ENCODE data around the gene TRIM71.
"Not testable (repeated sequence)": the region's sequence is repeated elsewhere in the genome, so short reads cannot be mapped to it uniquely, and the experiment has no call there.

The TRIM71 gene

DNA sequence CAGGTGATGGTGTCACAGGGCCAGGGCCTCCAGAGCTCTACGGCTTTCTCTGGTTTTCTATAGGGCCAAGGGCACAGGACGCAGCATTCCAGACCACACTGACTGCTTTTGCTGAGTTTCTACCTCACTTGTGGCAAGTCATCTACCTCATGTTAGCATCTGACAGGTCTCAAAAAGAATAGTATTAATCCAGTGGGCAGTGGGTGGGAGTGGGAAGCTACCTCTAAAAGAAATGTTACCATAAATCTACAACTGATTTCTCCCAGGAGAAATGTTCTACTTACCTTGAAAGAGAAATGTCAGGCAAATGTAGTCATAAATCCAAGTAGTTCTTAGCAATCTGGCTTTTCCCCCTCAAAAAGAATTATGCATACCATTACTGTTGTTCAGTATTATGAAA is 77.9 kb downstream of the TRIM71 start:
- no peak for DNase-seq

DNA sequence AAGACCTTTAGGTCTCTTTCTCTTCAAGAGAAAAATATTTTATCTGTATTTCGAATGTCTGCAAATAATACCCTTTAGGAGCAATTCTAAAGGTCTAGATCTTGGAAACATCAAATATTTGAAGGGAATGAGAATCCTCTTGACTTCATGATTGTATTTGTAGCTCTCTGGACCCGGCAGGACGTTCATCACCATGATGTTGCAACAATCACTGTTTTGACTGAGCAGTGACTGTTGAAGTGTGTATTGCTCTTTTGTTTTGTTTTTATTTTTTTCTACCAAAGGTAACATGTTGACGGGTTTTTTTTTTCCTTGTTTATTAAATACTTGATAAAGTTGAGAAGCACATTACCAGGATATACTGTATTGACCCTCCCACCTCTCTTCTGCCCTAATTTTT is 78.3 kb downstream of the TRIM71 start:
- no peak for DNase-seq

DNA sequence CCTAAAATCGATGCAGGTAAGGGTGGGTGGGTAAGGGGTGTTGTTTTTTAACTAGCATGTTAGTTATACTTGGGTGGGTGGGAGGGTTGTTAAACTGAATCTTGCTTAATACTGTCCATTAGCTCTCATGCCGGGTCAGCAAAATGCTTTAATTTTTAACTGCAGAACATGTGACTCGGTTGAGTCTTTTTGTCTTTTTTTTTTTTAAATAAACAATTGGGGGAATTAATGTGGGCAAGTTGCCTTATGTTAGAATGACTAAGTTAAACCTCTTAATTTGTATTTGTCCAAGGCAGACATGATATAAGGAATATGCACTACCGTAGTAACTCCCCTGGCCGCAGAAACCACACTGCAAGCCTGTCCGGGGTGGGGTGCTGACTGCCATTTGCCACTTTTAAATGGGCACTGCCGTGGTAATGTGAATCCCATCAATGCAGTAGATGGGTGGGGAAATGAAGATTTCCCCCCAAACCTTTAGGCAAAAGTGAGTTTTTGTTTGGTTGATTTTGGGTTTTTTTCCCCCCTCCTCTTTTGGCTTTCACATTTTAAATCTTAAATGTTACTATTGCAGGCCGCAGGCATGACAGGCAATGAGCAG is 79.3 kb downstream of the TRIM71 start:
- DNase-seq: no peak

DNA sequence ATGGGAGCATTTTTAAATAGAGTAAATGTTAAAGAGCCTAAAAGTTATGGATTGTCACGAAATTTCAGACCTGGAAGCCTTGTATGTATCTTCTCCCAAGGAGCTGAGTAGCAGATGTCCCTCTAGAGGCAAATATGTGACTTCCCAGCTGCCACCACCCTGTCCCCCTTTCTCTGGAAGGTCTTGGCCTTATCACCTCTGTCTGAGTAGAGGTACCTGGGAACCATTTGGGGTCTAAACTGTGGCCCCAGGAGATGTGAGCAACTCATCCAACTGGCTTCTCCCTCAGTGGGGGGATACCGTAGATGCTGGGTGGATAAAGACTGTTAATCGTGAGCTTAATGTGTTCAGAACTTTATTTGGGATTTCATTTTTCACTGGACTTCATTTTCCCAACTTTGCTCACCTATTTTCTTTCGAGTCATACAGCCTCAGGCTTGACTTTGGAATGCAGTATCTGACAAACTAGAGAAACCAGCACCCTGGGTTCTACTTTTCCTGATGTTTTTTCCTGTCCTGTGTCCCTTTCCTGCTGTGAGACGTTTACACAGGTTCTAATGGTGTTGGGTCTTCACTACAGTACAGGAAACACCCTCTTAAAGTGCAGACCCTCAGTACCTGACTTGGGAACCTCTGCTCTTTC is 80.3 kb downstream of the TRIM71 start:
- no peak for DNase-seq

DNA sequence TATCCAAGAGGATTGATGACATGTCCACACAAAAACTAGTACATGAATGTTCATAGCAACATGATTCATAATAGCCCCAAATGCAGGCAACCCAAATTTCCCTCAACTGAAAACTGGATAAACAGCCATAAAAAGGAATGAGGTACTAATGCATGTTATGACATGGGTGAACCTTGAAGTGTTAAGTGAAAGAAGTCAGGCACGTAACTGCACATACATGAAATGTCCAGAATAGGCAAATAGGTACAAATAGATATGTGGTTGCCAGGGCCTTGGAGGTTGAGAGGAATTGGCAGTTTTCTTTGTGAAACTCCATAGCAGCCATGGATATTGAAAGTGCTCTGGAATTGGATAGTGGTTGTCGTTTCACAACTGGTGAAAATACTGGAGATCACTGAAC is 81.5 kb downstream of the TRIM71 start:
- DNase-seq: no peak

DNA sequence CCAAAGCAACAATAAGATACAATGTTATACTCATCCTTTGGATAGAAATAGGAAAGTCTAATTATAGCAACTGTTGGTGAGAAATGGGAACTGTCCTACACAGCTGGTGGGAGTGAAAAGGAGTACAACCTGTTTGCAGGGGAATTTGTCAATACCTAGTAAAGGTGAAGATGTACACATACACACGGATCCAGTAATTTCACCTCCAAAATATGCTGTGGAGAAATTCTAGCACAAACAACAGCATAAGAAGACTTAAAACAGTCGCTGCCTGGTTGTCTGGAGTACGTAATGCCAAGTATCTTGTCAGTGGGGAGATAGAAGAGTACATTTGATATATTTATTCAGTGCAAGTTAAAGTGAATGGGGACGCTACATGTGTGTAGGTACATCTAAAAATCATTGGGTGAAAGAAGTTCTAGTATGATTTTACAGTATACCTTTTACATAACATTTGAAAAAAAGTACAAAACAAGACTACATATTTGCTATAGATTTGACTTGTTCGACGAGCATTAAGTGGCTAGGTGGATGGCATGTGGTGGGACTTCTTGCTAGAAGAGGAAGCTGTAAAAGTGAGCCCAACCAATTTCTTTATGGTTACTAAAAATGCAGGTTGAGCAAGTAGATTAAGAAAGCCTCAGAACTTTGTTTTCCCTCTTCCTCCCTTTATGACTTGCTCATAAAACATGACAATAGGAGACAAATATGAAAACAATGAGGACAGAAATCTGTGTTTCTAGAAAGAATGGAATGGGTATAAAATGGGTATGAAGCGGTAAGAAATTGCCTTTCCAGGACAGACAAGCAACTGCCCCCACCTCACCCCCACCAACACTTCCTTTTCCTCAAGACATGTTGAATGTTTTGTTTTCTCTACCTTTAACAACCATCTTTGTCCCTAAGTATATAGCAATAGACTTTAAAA is 83.5 kb downstream of the TRIM71 start:
- no peak for DNase-seq

DNA sequence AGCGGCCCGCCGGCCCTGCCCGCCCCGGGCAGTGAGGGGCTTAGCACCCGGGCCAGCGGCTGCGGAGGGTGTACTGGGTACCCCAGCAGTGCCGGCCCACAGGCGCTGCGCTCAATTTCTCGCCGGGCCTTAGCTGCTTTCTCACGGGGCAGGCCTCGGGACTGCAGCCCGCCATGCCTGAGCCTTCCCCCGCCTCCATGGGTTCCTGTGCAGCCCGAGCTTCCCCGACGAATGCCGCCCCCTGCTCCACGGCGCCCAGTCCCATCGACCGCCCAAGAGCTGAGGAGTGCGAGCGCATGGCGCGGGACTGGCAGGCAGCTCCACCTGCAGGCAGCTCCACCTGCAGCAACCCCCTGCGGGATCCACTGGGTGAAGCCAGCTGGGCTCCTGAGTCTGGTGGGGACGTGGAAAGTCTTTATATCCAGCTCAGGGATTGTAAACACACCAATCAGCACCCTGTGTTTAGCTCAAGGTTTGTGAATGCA is 85.1 kb downstream of the TRIM71 start:
- not testable (repeated sequence) for DNase-seq

DNA sequence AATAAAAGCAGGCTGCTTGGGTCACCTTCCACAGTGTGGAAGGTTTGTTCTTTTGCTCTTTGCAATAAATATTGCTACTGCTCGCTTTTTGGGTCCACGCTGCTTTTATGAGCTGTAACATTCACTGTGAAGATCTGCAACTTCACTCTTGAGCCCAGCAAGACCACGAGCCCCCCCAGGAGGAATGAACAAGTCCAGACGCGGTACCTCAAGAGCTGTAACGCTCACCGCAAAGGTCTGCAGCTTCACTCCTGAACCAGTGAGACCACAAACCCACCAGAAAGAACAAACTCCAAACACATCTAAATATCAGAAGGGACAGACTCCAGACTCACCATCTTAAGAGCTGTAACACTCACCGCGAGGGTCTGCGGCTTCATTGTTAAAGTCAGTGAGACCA is 86.2 kb downstream of the TRIM71 start:
- no peak for DNase-seq

- no peak for DNase-seq
Measured at GRCh38 chr3:32909999-32910398, 92.2 kb downstream of the TRIM71 start.

DNA sequence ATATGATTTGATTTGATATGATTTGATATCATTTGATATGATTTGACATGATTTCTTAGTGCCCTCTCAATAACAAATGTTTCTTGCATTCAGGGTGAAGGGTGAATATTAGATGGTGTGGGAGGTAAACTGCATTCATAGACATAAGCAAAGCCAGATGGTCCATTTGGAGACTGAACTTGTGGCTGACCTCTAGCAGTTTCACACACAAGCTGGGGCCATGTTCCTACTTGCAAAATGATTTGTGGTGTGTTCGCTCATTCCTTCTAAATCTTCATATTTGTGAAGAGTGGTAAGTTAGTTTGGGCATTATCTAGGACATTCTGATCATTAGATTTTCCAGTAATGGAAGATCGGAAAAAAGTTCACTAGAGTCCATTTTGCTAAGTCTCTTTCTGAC is 93.2 kb downstream of the TRIM71 start:
- DNase-seq: no peak

GRCh38 chr3:32912046-32912445 is 94.2 kb downstream of the TRIM71 start:
- no peak for DNase-seq

- peak in 1 of 2 experiments; percentile 23 for DNase-seq
Measured at GRCh38 chr3:32913790-32914446, 96.1 kb downstream of the TRIM71 start.

DNA sequence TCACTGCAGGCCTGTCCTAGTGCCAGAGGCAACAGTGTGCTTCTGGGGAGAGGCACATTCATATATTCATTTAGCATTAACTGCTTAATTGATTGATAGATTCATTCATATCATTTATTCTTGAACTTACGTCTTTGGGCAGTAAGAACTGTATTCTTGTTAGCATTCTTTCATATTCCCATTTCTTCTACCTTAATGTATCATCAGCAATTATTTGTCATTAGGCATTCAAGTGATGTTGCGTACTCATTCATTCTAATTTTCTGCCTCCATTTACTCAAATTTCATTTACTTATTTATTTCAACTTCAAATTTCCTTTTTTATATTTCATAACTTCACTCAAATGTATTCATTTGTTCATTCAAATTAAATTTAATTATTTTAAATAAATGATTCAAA is 102.1 kb downstream of the TRIM71 start:
- DNase-seq: no peak

DNA sequence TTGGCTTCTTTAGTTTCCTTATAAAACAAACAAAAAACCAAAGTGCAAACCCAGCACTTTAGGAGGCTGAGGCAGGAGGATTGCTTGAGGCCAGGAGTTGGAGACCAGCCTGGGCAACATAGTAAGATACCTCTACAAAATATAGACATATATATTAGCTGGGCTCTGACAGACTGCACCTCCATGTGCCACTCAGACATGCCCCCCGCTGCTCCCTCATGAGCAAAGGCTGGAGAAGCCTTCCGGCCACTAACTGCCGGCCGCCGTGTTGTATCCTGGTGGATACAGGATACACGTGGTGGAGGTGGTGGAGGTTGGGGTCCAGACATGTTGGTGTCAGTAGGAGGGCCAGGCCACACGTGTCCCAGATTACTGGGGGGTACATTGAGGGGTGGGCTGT is 104.3 kb downstream of the TRIM71 start:
- no peak for DNase-seq

- DNase-seq: no peak
Measured at GRCh38 chr3:32930161-32930560, 112.4 kb downstream of the TRIM71 start.

DNA sequence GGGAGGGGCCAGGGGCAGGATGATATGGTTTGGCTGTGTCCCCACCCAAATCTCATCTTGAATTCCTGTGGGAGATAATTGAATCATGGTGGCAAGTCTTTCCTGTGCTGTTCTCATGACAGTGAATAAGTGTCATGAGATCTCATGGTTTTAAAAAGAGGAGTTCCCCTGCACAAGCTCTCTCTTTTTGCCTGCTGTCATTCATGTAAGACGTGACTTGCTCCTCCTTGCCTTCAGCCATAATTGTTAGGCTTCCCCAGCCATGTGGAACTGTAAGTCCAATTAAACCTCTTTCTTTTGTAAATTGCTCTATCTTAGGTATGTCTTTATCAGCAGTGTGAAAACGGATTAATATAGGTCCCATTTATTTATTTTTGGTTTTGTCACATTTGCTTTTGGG is 113.5 kb downstream of the TRIM71 start:
- DNase-seq: not testable (repeated sequence)

DNA sequence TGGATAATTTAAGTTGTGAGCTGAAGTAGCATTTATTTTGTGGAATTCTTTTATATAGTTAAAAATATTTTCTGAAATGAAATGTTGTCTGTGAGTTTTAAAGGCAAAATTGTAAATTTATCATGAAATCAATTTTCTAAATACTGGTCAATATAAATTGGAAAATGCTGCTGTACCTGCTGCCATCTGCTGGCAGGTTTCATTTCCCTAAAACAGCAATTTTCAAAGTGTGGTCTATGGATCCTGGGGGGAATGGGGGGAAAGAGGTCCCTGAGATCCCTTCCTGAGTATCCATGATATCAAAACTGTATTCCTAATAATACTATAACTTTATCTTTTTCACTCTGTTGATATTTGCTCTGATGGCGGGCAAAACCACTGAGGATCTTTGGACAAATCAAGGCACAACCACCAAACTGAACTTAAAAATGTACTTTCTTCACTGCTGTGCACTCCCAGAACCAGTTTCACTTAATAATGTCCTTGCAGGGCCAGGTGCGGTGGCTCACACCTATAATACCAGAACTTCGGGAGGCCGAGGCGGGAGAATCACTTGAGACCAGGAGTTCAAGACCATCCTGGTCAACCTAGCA is 116.4 kb downstream of the TRIM71 start:
- peak in 1 of 2 experiments; percentile 15 for DNase-seq

GRCh38 chr3:32937331-32937730 is 119.5 kb downstream of the TRIM71 start:
- no peak for DNase-seq

DNA sequence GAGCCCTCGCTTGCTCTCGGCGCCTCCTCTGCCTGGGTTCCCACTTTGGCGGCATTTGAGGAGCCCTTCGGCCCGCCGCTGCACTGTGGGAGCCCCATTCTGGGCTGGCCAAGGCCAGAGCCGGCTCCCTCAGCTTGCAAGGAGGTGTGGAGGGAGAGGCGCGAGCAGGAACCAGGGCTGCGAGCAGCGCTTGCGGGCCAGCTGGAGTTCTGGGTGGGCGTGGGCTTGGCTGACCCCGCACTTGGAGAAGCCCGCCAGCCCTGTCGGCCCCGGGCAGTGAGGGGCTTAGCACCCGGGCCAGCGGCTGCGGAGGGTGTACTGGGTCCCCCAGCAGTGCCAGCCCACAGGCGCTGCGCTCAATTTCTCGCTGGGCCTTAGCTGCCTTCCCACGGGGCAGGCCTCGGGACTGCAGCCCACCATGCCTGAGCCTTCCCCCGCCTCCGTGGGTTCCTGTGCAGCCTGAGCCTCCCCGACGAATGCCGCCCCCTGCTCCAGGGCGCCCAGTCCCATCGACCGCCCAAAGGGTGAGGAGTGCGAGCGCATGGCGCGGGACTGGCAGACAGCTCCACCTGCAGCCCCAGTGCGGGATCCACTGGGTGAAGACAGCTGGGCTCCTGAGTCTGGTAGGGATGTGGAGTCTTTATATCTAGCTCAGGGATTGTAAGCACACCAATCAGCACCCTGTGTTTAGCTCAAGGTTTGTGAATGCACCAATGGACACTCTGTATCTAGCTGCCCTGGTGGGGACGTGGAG is 121.9 kb downstream of the TRIM71 start:
- not testable (repeated sequence) for DNase-seq

DNA sequence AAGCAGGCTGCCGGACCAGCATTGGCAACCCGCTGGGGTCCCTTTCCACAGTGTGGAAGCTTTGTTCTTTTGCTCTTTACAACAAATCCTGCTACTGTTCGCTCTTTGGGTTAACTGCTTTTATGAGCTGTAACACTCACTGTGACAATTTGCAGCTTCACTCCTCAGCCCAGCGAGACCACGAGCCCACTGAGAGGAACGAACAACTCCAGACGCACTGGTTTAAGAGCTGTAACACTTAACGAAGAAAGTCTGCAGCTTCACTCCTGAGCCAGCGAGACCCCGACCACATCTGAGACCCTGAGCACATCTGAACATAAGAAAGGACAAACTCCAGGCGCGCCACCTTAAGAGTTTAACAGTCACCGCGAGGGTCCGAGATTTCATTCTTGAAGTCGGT is 122.9 kb downstream of the TRIM71 start:
- DNase-seq: no peak

GRCh38 chr3:32945136-32945535 is 127.3 kb downstream of the TRIM71 start:
- DNase-seq: no peak

GRCh38 chr3:32945598-32945997 is 127.8 kb downstream of the TRIM71 start:
- not testable (repeated sequence) for DNase-seq

Data from NCI-H446 (cell line).